ENCODE measurements around the gene SMARCA5. TPM values are rescaled to one million over a fixed set of nuclear protein-coding genes. Genes with fewer than 3 reads are reported as not detected.

SMARCA5 gene
- total RNA-seq, 1 experiment from 2014 or later, result 107 TPM

DNA sequence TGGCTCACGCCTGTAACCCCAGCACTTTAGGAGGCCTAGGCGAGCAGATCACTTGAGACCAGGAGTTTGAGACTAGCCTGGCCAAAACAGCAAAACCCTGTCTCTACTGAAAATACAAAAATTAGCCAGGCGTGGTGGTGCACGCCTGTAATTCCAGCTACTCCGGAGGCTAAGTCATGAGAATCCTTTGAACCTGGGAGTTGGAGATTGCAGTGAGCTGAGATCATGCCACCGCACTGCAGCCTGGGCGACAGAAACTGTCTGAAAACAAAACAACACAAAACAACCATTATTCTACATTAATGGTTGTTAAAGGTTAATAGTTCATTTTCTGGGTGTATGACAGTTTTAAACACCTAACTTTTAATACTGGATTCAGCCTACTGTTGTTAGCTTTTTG is 1.6 kb upstream of the SMARCA5 start:
- H4K5ac ChIP-seq (ENCODE audit: insufficient read length, low read depth, low read length), result no peak overlapping the region
- H3K23me2 ChIP-seq (ENCODE audit: insufficient read length, low read depth, low read length, poor library complexity, severe bottlenecking), result no peaks in the 10 kb centered on the region
- H3K27ac Mint-ChIP-seq, result no peak overlapping the region
- DNase-seq, result no peak
- no peak overlapping the region for H3K4me2 ChIP-seq (ENCODE audit: insufficient read depth, insufficient read length, low read length)
- H3K18ac ChIP-seq (ENCODE audit: insufficient read length, low read depth, low read length), result no peak overlapping the region
- peaks cover 21% of the 10 kb centered on the region for H3K79me2 ChIP-seq (ENCODE audit: insufficient read depth, low read length)
- H2BK12ac ChIP-seq (ENCODE audit: insufficient read length, low read depth, low read length), result no peak overlapping the region
- no peak overlapping the region for H2BK20ac ChIP-seq (ENCODE audit: low read depth, low read length, poor library complexity, severe bottlenecking)
- H2BK15ac ChIP-seq (ENCODE audit: low read depth, low read length), result no peak overlapping the region
- H3K4ac ChIP-seq (ENCODE audit: low read depth, low read length), result no peak overlapping the region
- peaks cover 14 to 20% of the 10 kb centered on the region in 2 experiments for H3K4me1 Mint-ChIP-seq
- H3K36me3 Mint-ChIP-seq (ENCODE audit: insufficient read depth in 1 of 3, low read depth in 3 of 3), result peaks cover 2 to 21% (median 20%) of the 10 kb centered on the region in 3 experiments; a peak in 6 of 7 replicates
- no peak overlapping the region for H3K27ac ChIP-seq (ENCODE audit: insufficient read length, low read depth, low read length)
- H4K8ac ChIP-seq (replicated peaks; ENCODE audit: insufficient read length, low read depth, low read length), result no peak overlapping the region
- H3K56ac ChIP-seq (ENCODE audit: insufficient read length, low read depth, low read length), result no peak overlapping the region
- H3K9me3 ChIP-seq (ENCODE audit: control insufficient read depth, low read depth, low read length), result no peaks in the 10 kb centered on the region
- H2BK120ac ChIP-seq (ENCODE audit: low read depth, low read length, poor library complexity, severe bottlenecking), result no peak overlapping the region
- no peak overlapping the region for H3K4me3 Mint-ChIP-seq
- no peak overlapping the region for H3K23ac ChIP-seq (ENCODE audit: insufficient read length, low read depth, low read length)
- no peak overlapping the region for H3T11ph ChIP-seq (ENCODE audit: low read length)
- TF ChIP-seq, protein P1, sequence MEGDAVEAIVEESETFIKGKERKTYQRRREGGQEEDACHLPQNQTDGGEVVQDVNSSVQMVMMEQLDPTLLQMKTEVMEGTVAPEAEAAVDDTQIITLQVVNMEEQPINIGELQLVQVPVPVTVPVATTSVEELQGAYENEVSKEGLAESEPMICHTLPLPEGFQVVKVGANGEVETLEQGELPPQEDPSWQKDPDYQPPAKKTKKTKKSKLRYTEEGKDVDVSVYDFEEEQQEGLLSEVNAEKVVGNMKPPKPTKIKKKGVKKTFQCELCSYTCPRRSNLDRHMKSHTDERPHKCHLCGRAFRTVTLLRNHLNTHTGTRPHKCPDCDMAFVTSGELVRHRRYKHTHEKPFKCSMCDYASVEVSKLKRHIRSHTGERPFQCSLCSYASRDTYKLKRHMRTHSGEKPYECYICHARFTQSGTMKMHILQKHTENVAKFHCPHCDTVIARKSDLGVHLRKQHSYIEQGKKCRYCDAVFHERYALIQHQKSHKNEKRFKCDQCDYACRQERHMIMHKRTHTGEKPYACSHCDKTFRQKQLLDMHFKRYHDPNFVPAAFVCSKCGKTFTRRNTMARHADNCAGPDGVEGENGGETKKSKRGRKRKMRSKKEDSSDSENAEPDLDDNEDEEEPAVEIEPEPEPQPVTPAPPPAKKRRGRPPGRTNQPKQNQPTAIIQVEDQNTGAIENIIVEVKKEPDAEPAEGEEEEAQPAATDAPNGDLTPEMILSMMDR (conservative IDR thresholded peaks at IDR 0.05), result no peak
- no peak overlapping the region for H4K91ac ChIP-seq (ENCODE audit: insufficient read length, low read depth, low read length)
- H2BK5ac ChIP-seq (ENCODE audit: insufficient read length, low read length), result no peak overlapping the region
- H3K9ac ChIP-seq (ENCODE audit: extremely low read depth, insufficient read length, low read length), result no peak overlapping the region
- no peak overlapping the region for H2AK5ac ChIP-seq (ENCODE audit: insufficient read length, low read length)
- peaks cover 2% of the 10 kb centered on the region; the same call in 1 of the 2 replicates for H3K27me3 Mint-ChIP-seq (ENCODE audit: low read depth)
- no peaks in the 10 kb centered on the region for H4K20me1 ChIP-seq (ENCODE audit: control insufficient read depth, insufficient read depth, insufficient read length)
- WGBS (ENCODE audit: extremely low coverage, insufficient read length, low lambda C conversion rate), result no CpG with 5 or more reads among the region's 7 CpGs
- H2AFZ ChIP-seq (ENCODE audit: low read length), result no peak overlapping the region
- no peaks in the 10 kb centered on the region for H3K27me3 ChIP-seq (ENCODE audit: insufficient read depth, low read length)
- H3K4me1 ChIP-seq (ENCODE audit: insufficient read depth, low read length), result no peaks in the 10 kb centered on the region
- H3K14ac ChIP-seq (ENCODE audit: insufficient read depth, low read length), result no peak overlapping the region
- H3K79me1 ChIP-seq (ENCODE audit: insufficient read depth, low read depth, low read length, poor library complexity, severe bottlenecking), result no peaks in the 10 kb centered on the region
- no peaks in the 10 kb centered on the region for H3K9me3 Mint-ChIP-seq

Measured in H9 (cell line).